Dermis microvascular lymphatic vessel endothelial cell (primary cell): ENCODE measurements around the gene COL5A1. TPM values are rescaled to one million over a fixed set of nuclear protein-coding genes. Genes with fewer than 3 reads are reported as not detected.
"Not testable (repeated sequence)": the region's sequence is repeated elsewhere in the genome, so short reads cannot be mapped to it uniquely, and the experiment has no call there.

Experiments used
- DNase-seq, 2 donors: peaks; one replicate each; pipeline versions ENCODE4 v3.0.0 to v3.0.0-alpha.2; 2010; ENCODE audit warnings: low read depth in 2 of 2
- total RNA-seq: library from RNA; depleted of rRNA; stranded (reverse); fragments of >200 nt; gene quantifications from 2 replicates; pipeline ENCODE4 v1.2.1, GENCODE V29; 2014

Gene COL5A1
- total RNA-seq, 1 donor from 2014 or later: 1.2 TPM

- no peak for DNase-seq
Observed at GRCh38 chr9:134847752-134848432, 206.3 kb downstream of the COL5A1 start.

GRCh38 chr9:134848504-134848903, 206.9 kb downstream of the COL5A1 start:
- DNase-seq: no peak

- no peak for DNase-seq
Observed at GRCh38 chr9:134850611-134851010, 209.0 kb downstream of the COL5A1 start.

GRCh38 chr9:134851020-134851419, 209.4 kb downstream of the COL5A1 start:
- no peak for DNase-seq

- no peak for DNase-seq
Observed at GRCh38 chr9:134852906-134853654, 211.5 kb downstream of the COL5A1 start.

GRCh38 chr9:134853893-134854292, 212.3 kb downstream of the COL5A1 start:
- DNase-seq: no peak

GRCh38 chr9:134854541-134854981, 213.0 kb downstream of the COL5A1 start:
- DNase-seq: no peak

- no peak for DNase-seq
Observed at GRCh38 chr9:134855231-134855899, 213.8 kb downstream of the COL5A1 start.

GRCh38 chr9:134855900-134856377, 214.3 kb downstream of the COL5A1 start:
- no peak for DNase-seq

- not testable (repeated sequence) for DNase-seq
Observed at GRCh38 chr9:134857451-134857850, 215.8 kb downstream of the COL5A1 start.

- DNase-seq: no peak
Observed at GRCh38 chr9:134858051-134858841, 216.6 kb downstream of the COL5A1 start.

- DNase-seq: no peak
Observed at GRCh38 chr9:134860510-134860909, 218.9 kb downstream of the COL5A1 start.

GRCh38 chr9:134861595-134862334, 220.2 kb downstream of the COL5A1 start:
- no peak for DNase-seq

GRCh38 chr9:134863306-134863902, 221.8 kb downstream of the COL5A1 start:
- no peak for DNase-seq

- DNase-seq: no peak
Observed at GRCh38 chr9:134863941-134864820, 222.6 kb downstream of the COL5A1 start.

- no peak for DNase-seq
Observed at GRCh38 chr9:134864821-134865190, 223.2 kb downstream of the COL5A1 start.

- no peak for DNase-seq
Observed at GRCh38 chr9:134867917-134868750, 226.5 kb downstream of the COL5A1 start.

GRCh38 chr9:134868751-134869553, 227.3 kb downstream of the COL5A1 start:
- DNase-seq: no peak
